SK-N-MC (cell line): ENCODE measurements around the gene ANO2.

Experiments used
- EZH2 ChIP-seq: fragments of 200-600 bp; sonication (generic); IDR thresholded peaks from one replicate; pipeline ENCODE4 v1.6.1; 2017; ENCODE audit warnings: antibody characterized with exemption
- POLR2AphosphoS5 ChIP-seq: IDR thresholded peaks from 2 replicates; pipeline ENCODE4 v1.6.1; 2012; ENCODE audit warnings: mild to moderate bottlenecking, low read depth, low read length, borderline replicate concordance

DNA sequence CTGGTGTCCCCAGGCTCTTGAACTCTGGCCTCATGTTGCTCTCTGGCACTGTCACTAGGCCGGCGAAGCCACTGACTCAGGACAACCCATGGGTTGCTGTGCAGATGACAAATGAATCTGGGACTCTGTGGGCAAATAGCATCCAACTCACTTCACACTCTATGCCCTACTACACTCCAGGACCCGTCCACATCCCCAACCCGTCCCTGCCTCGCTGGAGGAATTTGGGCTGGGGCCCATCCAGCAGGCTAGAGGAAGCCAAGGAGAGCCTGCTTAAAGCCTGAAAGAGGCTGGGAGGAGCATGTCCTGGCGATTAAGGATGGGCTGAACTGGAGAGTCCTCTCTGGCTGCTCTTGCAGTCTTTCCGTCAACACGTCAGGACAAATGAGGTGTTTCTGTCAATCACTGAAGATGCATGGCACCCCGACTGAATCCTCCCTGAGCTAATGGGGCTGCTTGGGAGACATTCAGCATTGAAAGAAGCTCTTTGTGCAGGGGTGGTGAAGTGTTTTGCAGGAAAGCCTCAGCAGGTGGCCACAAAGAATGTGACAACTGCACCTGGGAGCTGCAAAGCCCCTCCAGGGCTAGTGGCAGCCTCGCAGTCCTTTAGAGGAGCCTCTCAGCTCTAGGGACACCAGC is 71.7 kb downstream of the ANO2 start:
- no peak for TF ChIP-seq EZH2
- TF ChIP-seq POLR2AphosphoS5: no peak
